PC-9 (cell line): Measurements from ENCODE around the gene FCGR2B.
"Not testable (repeated sequence)": the region's sequence is repeated elsewhere in the genome, so short reads cannot be mapped to it uniquely, and the experiment has no call there.

Experiments
- CTCF ChIP-seq: fragments of 200-600 bp; sonication (generic); conservative IDR thresholded peaks from 2 replicates; pipeline ENCODE4 v1.6.1; 2017; ENCODE audit warnings: mixed run types, antibody characterized with exemption, mild to moderate bottlenecking, moderate library complexity
- EZH2 ChIP-seq: fragments of 200-600 bp; sonication (generic); IDR thresholded peaks from 2 replicates; pipeline ENCODE4 v1.8.0; 2017; ENCODE audit warnings: antibody characterized with exemption, low read depth

GRCh38 chr1:161673437-161673836 lies 10.5 kb downstream of the FCGR2B start:
- TF ChIP-seq CTCF, EZH2: not testable (repeated sequence)
